ENCODE results near the gene SFXN3.

The SFXN3 gene

GRCh38 chr10:101089520-101090299, 58.7 kb downstream of the SFXN3 start:
- DNase-seq (ENCODE audit: low spot score), result no peak
- Mint-ChIP-seq H3K4me3 (no peak overlapping the region), H3K36me3 (ENCODE audit: low read depth) (no peaks in the 10 kb centered on the region), H3K9me3 (no peaks in the 10 kb centered on the region), H3K4me1 (ENCODE audit: low read depth) (no peaks in the 10 kb centered on the region), H3K27ac (no peak overlapping the region), H3K27me3 (ENCODE audit: low read depth) (peaks cover 52% of the 10 kb centered on the region)

GRCh38 chr10:101090597-101090996, 59.6 kb downstream of the SFXN3 start:
- Mint-ChIP-seq H3K36me3 (ENCODE audit: low read depth) (no peaks in the 10 kb centered on the region), H3K27ac (no peak overlapping the region), H3K27me3 (ENCODE audit: low read depth) (peaks cover 50% of the 10 kb centered on the region), H3K4me3 (no peak overlapping the region), H3K9me3 (no peaks in the 10 kb centered on the region), H3K4me1 (ENCODE audit: low read depth) (no peaks in the 10 kb centered on the region)
- no peak for DNase-seq (ENCODE audit: low spot score)

Measured in T-helper 2 cell treated with Interferon-gamma antibody and Interleukin-4, amounts not matched to agents 5 μg/mL and 100 μg/mL, for 36 hours (primary cell).